ENCODE results near the gene HMCN1. TPM values are rescaled to one million over a fixed set of nuclear protein-coding genes. Genes with fewer than 3 reads are reported as not detected.

The HMCN1 gene
- total and polyA plus RNA-seq, 11 donors: 2.1 to 14.1 (median 5.6) TPM

DNA sequence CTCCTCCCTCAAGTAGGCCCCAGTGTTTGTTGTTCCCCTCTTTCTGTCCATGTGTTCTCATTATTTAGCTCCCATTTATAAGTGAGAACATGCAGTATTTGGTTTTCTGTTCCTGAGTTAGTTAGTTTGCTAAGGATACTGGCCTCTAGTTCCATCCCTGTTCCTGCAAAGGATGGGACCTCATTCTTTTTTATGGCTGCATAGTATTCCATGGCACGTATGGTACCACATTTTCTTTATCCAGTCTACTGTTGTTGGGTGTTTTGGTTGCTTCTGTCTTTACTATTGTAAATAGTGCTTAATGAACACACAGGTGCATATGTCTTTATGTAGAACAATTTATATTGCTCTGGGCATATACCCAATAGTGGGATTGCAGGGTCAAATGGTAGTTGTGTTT is 408.0 kb downstream of the HMCN1 start:
- 91 to 100% (median 97%) methylated on average over 1 of the region's 1 CpG for WGBS, 4 donors
- Histone ChIP-seq H3K27ac (no peak overlapping the region), H3K27me3 (no peaks in the 10 kb centered on the region), H3K4me3 (no peak overlapping the region), H3K4me1 (peaks cover 0 to 4% (median 0%) of the 10 kb centered on the region in 12 donors), H3K36me3 (peaks cover 0 to 41% (median 8%) of the 10 kb centered on the region in 9 donors), H3K9me3 (peaks cover 0 to 5% (median 0%) of the 10 kb centered on the region in 12 donors)
- intact Hi-C loops (cut with DNase I): no loop called here
- TF ChIP-seq, protein P1, sequence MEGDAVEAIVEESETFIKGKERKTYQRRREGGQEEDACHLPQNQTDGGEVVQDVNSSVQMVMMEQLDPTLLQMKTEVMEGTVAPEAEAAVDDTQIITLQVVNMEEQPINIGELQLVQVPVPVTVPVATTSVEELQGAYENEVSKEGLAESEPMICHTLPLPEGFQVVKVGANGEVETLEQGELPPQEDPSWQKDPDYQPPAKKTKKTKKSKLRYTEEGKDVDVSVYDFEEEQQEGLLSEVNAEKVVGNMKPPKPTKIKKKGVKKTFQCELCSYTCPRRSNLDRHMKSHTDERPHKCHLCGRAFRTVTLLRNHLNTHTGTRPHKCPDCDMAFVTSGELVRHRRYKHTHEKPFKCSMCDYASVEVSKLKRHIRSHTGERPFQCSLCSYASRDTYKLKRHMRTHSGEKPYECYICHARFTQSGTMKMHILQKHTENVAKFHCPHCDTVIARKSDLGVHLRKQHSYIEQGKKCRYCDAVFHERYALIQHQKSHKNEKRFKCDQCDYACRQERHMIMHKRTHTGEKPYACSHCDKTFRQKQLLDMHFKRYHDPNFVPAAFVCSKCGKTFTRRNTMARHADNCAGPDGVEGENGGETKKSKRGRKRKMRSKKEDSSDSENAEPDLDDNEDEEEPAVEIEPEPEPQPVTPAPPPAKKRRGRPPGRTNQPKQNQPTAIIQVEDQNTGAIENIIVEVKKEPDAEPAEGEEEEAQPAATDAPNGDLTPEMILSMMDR (IDR thresholded peaks at IDR 0.05): no peak
- no peak for TF ChIP-seq POLR2A (IDR thresholded peaks at IDR 0.05)
- ATAC-seq: no peak
- DNase-seq: no peak

DNA sequence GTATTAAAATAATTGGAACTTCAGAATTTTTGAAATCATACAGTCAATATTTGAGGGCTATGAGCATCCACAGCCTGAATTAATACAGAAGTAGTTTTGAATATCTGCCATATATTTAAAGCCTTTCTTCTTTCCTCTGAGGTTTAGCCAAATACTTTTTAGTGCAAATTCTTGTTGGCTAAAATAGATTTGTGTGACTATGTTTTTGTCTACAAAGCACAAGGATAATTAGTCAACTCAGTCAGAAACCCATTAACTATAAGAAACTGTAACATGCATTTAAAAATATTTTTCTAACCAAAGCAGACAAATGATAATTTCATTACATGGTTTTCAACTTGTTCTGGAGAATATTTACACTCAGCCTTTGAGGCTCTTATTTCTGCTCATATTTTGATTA is 408.7 kb downstream of the HMCN1 start:
- TF ChIP-seq, protein P1 (IDR thresholded peaks at IDR 0.05): no peak
- TF ChIP-seq POLR2A (IDR thresholded peaks at IDR 0.05): no peak
- H3K27me3 ChIP-seq: no peaks in the 10 kb centered on the region
- H3K36me3 ChIP-seq: peaks cover 0 to 36% (median 4%) of the 10 kb centered on the region in 9 donors
- intact Hi-C loops (cut with DNase I): no loop called here
- no peak overlapping the region for H3K4me3 ChIP-seq
- no peak for DNase-seq
- peaks cover 0 to 5% (median 0%) of the 10 kb centered on the region in 12 donors for H3K9me3 ChIP-seq
- peaks cover 0 to 4% (median 0%) of the 10 kb centered on the region in 12 donors for H3K4me1 ChIP-seq
- H3K27ac ChIP-seq: no peak overlapping the region
- no peak for ATAC-seq

DNA sequence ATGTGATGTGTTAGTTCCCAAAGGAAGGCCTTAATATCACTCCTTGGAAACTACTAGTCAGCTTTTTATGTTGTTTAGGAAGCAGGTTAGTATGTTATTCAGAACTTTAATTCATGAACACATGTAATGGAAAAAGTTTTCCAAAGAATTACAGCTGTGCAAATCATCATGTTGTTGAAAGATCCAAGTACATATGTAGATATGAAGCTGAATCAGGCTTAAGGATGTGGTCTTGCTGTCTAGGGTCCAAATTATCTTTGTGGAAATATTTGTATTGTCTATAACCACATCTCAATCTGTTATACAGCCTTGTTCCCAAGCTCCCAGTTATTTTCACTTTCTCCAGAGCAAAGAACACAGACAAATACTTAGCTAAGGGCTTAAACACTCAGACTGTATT is 409.3 kb downstream of the HMCN1 start:
- TF ChIP-seq, protein P1 (IDR thresholded peaks at IDR 0.05): no peak
- no peak for TF ChIP-seq POLR2A (IDR thresholded peaks at IDR 0.05)
- no peak for ATAC-seq
- H3K27ac ChIP-seq: no peak overlapping the region
- peaks cover 0 to 4% (median 0%) of the 10 kb centered on the region in 12 donors for H3K4me1 ChIP-seq
- H3K4me3 ChIP-seq: no peak overlapping the region
- no peak for DNase-seq
- H3K9me3 ChIP-seq: peaks cover 0 to 5% (median 0%) of the 10 kb centered on the region in 12 donors
- peaks cover 0 to 34% (median 3%) of the 10 kb centered on the region in 9 donors for H3K36me3 ChIP-seq
- H3K27me3 ChIP-seq: no peaks in the 10 kb centered on the region
- intact Hi-C loops (cut with DNase I): no loop called here

DNA sequence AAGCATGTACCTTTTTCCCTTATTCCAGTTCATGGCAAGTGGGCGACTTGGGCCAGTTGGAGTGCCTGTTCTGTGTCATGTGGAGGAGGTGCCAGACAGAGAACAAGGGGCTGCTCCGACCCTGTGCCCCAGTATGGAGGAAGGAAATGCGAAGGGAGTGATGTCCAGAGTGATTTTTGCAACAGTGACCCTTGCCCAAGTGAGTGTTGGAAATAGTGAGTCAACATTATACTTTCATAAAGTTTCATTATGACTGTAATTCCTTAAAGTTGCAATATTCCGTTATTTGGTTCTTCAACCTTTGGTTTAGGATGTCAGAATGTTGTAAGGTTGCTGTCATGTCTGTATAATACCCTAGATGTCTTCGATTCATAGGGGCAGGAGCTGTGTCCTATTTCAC is 410.3 kb downstream of the HMCN1 start:
- Histone ChIP-seq H3K27me3 (no peaks in the 10 kb centered on the region), H3K36me3 (peaks cover 0 to 43% (median 3%) of the 10 kb centered on the region in 9 donors), H3K27ac (no peak overlapping the region), H3K4me1 (no peaks in the 10 kb centered on the region), H3K4me3 (no peak overlapping the region), H3K9me3 (peaks cover 0 to 5% (median 0%) of the 10 kb centered on the region in 12 donors)
- WGBS, 4 donors: 83 to 90% (median 88%) methylated on average over 5 of the region's 5 CpGs
- DNase-seq (no peak), ATAC-seq (no peak)
- intact Hi-C loops (cut with DNase I): no loop called here
- TF ChIP-seq, protein P1 (IDR thresholded peaks at IDR 0.05): no peak

Measured in heart left ventricle (tissue), 16 donors.